Measurements from ENCODE around the gene SEPSECS.

Gene SEPSECS

GRCh38 chr4:25103418-25103817 lies 56.8 kb downstream of the SEPSECS start:
- TF ChIP-seq CTCF (IDR thresholded peaks at IDR 0.05; ENCODE audit: borderline replicate concordance, insufficient read depth, low read depth, low read length) = no peak

GRCh38 chr4:25101836-25102235 lies 58.4 kb downstream of the SEPSECS start:
- no peak overlapping the region for H3K4me3 ChIP-seq (ENCODE audit: low read depth, low read length)
- TF ChIP-seq CTCF (IDR thresholded peaks at IDR 0.05; ENCODE audit: borderline replicate concordance, insufficient read depth, low read depth, low read length) = no peak

More at GRCh38 chr4:25103418-25103817, 56.8 kb downstream of the SEPSECS start:
- H3K4me3 ChIP-seq (ENCODE audit: low read depth, low read length) = no peak overlapping the region

GRCh38 chr4:25100710-25101109 lies 59.5 kb downstream of the SEPSECS start:
- no peak for TF ChIP-seq CTCF (IDR thresholded peaks at IDR 0.05; ENCODE audit: borderline replicate concordance, insufficient read depth, low read depth, low read length)
- H3K4me3 ChIP-seq (ENCODE audit: low read depth, low read length) = no peak overlapping the region

- TF ChIP-seq CTCF (IDR thresholded peaks at IDR 0.05; ENCODE audit: borderline replicate concordance, insufficient read depth, low read depth, low read length) = no peak
- no peak overlapping the region for H3K4me3 ChIP-seq (ENCODE audit: low read depth, low read length)
Measured at GRCh38 chr4:25100021-25100555, 60.2 kb downstream of the SEPSECS start.

GRCh38 chr4:25098964-25099891 lies 61.0 kb downstream of the SEPSECS start:
- no peak overlapping the region for H3K4me3 ChIP-seq (ENCODE audit: low read depth, low read length)
- TF ChIP-seq CTCF (IDR thresholded peaks at IDR 0.05; ENCODE audit: borderline replicate concordance, insufficient read depth, low read depth, low read length) = no peak

GRCh38 chr4:25096981-25097443 lies 63.2 kb downstream of the SEPSECS start:
- no peak for TF ChIP-seq CTCF (IDR thresholded peaks at IDR 0.05; ENCODE audit: borderline replicate concordance, insufficient read depth, low read depth, low read length)
- no peak overlapping the region for H3K4me3 ChIP-seq (ENCODE audit: low read depth, low read length)
